Measurements from ENCODE around the gene DYNC1LI2. TPM values are rescaled to one million over a fixed set of nuclear protein-coding genes. Genes with fewer than 3 reads are reported as not detected.

Gene DYNC1LI2
- total and polyA plus RNA-seq, 2 of the 8 experiments (the other 6 are each of a cell fraction or from before 2014, with no cell fraction given) = 35.0 to 70.8 TPM

GRCh38 chr16:66711581-66711980 lies 39.8 kb downstream of the DYNC1LI2 start:
- H4K5ac ChIP-seq (ENCODE audit: insufficient read length, low read depth, low read length) = no peak overlapping the region
- H2BK120ac ChIP-seq (replicated peaks; ENCODE audit: low read depth, low read length) = no peak overlapping the region
- no peak for FAIRE-seq
- no peaks in the 10 kb centered on the region; the same call in 1 of the 2 replicates for H3K79me1 ChIP-seq (ENCODE audit: low read depth, low read length)
- H3K27ac ChIP-seq (ENCODE audit: low read depth, low read length) = no peak overlapping the region
- no peak overlapping the region for H2BK20ac ChIP-seq (ENCODE audit: low read length)
- H3K9me3 ChIP-seq (ENCODE audit: insufficient read depth in 2 of 2, low read depth in 1 of 2, low read length in 1 of 2) = no peaks in the 10 kb centered on the region
- H3K4me1 ChIP-seq (replicated peaks in 1 of 4; ENCODE audit: control insufficient read depth in 3 of 4, insufficient read depth in 4 of 4, low read length in 3 of 4) = peaks cover 0 to 1% (median under 1%) of the 10 kb centered on the region in 4 experiments; a peak in 2 of 7 replicates
- no peak overlapping the region for H3K4me3 ChIP-seq (ENCODE audit: extremely low read depth in 1 of 4, insufficient read depth in 2 of 4, low read depth in 3 of 4, low read length in 4 of 4)
- 0 out of 2 replicates have a peak, but pooled peaks cover 2% of the 10 kb centered on the region for H3K23me2 ChIP-seq (ENCODE audit: low read depth, low read length)
- no peak for DNase-seq (ENCODE audit: low read depth in 1 of 2, low spot score in 2 of 2)
- no peak overlapping the region for H3K4me2 ChIP-seq (ENCODE audit: insufficient read depth in 1 of 2, low read depth in 2 of 2, low read length in 2 of 2)
- no peak overlapping the region for H3K4ac ChIP-seq (replicated peaks; ENCODE audit: insufficient read length, low read depth, low read length)
- CTCF ChIA-PET (ENCODE audit: partially characterized antibody) = interaction anchor here (1.1 to 4.1 kb wide), 6 partner anchors 9 to 61 kb away, joined by 3 to 21 read pairs (median 3); no protein-coding TSS in a partner anchor
- H3K36me3 ChIP-seq (ENCODE audit: control insufficient read depth in 2 of 4, insufficient read depth in 4 of 4, low read length in 3 of 4) = no peaks in the 10 kb centered on the region
- no peak overlapping the region for H3K14ac ChIP-seq (ENCODE audit: insufficient read length)
- peaks cover 0 to 2% of the 10 kb centered on the region in 2 experiments for H4K20me1 ChIP-seq (replicated peaks in 1 of 2; ENCODE audit: control insufficient read depth in 1 of 2, insufficient read depth in 2 of 2, low read length in 2 of 2)
- POLR2A ChIA-PET (ENCODE audit: partially characterized antibody) = interaction anchor here (1.2 to 1.9 kb wide), 4 partner anchors 9 to 14 kb away, joined by 3 to 7 read pairs (median 4); no protein-coding TSS in a partner anchor
- H2BK15ac ChIP-seq (ENCODE audit: low read length) = no peak overlapping the region
- H4K8ac ChIP-seq (ENCODE audit: extremely low read depth, insufficient read depth, low read length) = no peak overlapping the region
- H2BK12ac ChIP-seq (ENCODE audit: low read depth, low read length) = no peak overlapping the region
- H3K27me3 ChIP-seq (replicated peaks in 1 of 4; ENCODE audit: control insufficient read depth in 3 of 4, extremely low read depth in 1 of 4, insufficient read depth in 3 of 4, low read length in 3 of 4) = no peaks in the 10 kb centered on the region
- no peak overlapping the region for H2BK5ac ChIP-seq (ENCODE audit: low read depth, low read length)
- H3K56ac ChIP-seq (replicated peaks; ENCODE audit: insufficient read length, low read depth, low read length) = no peak overlapping the region
- TF ChIP-seq KDM4A (IDR thresholded peaks at IDR 0.05; ENCODE audit: low read depth, low read length, severe bottlenecking) = no peak
- TF ChIP-seq TBP (IDR thresholded peaks at IDR 0.05; ENCODE audit: low read depth, low read length) = no peak
- TF ChIP-seq SRF (IDR thresholded peaks at IDR 0.05; ENCODE audit: low read depth, low read length) = no peak
- no peak overlapping the region for H4K91ac ChIP-seq (replicated peaks; ENCODE audit: insufficient read length, low read length)
- no peak overlapping the region for H3K9ac ChIP-seq (replicated peaks in 1 of 4; ENCODE audit: extremely low read depth in 1 of 4, low read depth in 3 of 4, low read length in 3 of 4)
- no peak overlapping the region for H2AK5ac ChIP-seq (ENCODE audit: low read depth, low read length)
- H3K18ac ChIP-seq (ENCODE audit: extremely low read depth, low read length) = no peak overlapping the region
- H3K23ac ChIP-seq (ENCODE audit: insufficient read length) = no peak overlapping the region
- no peaks in the 10 kb centered on the region for H3K79me2 ChIP-seq (ENCODE audit: control insufficient read depth in 1 of 2, insufficient read depth in 2 of 2, low read length in 2 of 2)
- H2AFZ ChIP-seq (ENCODE audit: low read length) = no peak overlapping the region
